AG04450 (cell line): ENCODE results near the gene C11orf24. TPM values are rescaled to one million over a fixed set of nuclear protein-coding genes. Genes with fewer than 3 reads are reported as not detected.
"Not testable (repeated sequence)": the region's sequence is repeated elsewhere in the genome, so short reads cannot be mapped to it uniquely, and the experiment has no call there.

ENCODE experiments used
- CTCF ChIA-PET: fragments of 300-600, 350-600 bp; formaldehyde crosslinking; extraction: SDS; loops from one replicate; lab custom pipeline; 2022; ENCODE audit warnings: antibody characterized with exemption, inconsistent platforms; lab: Charles Lee
- POLR2A ChIA-PET: fragments of 350-600 bp; formaldehyde crosslinking; extraction: SDS; loops from one replicate; lab custom pipeline; 2021; ENCODE audit warnings: antibody characterized with exemption, inconsistent platforms; lab: Yijun Ruan, JAX
- DNase-seq: peaks from one replicate; pipeline ENCODE4 v3.0.0-alpha.2; 2011; ENCODE audit warnings: low read depth, low spot score
- H3K27ac ChIP-seq: one replicate; pipeline ENCODE4 v1.5.1; 2012; ENCODE audit warnings: low read depth, low read length, control low read depth
- H3K27me3 ChIP-seq: one replicate; pipeline ENCODE4 v1.6.0; 2012; ENCODE audit warnings: low read length; ENCODE audit not compliant: control insufficient read depth, insufficient read depth
- H3K4me3 ChIP-seq: 2 replicates; pipeline ENCODE4 v1.5.1; 2011; ENCODE audit warnings: mild to moderate bottlenecking, low read depth, low read length, control low read depth
- H3K9me3 ChIP-seq: 2 replicates; pipeline ENCODE4 v1.5.1; 2012; ENCODE audit warnings: low read length; ENCODE audit not compliant: control insufficient read depth, insufficient read depth
- CTCF ChIP-seq: IDR thresholded peaks from 2 replicates; pipeline ENCODE4 v1.5.1; 2011; ENCODE audit warnings: low read depth, low read length, control low read depth, inconsistent platforms
- polyA plus RNA-seq: library from polyadenylated mRNA; depleted of rRNA; stranded (reverse); fragments of >200 nt; gene quantifications from 2 replicates; pipeline ENCODE4 v1.2.3, GENCODE V29; 2011

Gene C11orf24
- polyA plus RNA-seq, 1 experiment, result 39.1 TPM

- CTCF ChIA-PET, result interaction anchor here (0.5 to 1.0 kb wide), 2 partner anchors 12 to 256 kb away, joined by 4 read pairs; no protein-coding TSS in a partner anchor
- no peak overlapping the region for H3K4me3 ChIP-seq
- no peak for TF ChIP-seq CTCF
- H3K27ac ChIP-seq, result no peak overlapping the region
- POLR2A ChIA-PET, result no interaction called here
- DNase-seq, result no peak
- H3K27me3 ChIP-seq, result peaks cover 5% of the 10 kb centered on the region
- peaks cover 7% of the 10 kb centered on the region for H3K9me3 ChIP-seq
Measured at GRCh38 chr11:68302670-68303069, 30.9 kb upstream of the C11orf24 start.

DNA sequence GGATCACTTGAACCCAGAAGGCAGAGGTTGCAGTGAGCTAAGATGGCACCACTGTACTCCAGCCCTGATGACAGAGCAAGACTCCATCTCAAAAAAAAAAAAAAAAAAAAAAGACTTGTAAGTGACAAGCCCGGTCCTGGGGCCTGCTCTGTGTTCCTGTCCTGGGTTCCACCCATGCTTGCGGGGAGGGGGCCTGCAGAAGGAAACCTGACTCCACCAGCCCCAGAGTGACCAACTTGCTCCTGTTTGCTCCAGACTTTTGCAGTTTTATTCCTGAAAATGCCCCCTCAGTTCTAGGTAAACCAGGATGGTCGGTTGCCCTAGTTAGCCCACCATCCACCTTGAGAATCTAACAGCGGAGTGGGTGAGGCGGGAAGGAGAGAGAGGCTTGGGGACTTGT, 30.5 kb upstream of the C11orf24 start:
- no peak for TF ChIP-seq CTCF
- ChIA-PET POLR2A (interaction anchor here (0.7 kb wide), 1 partner anchor 992 kb away, joined by 7 read pairs; no protein-coding TSS in a partner anchor), CTCF (interaction anchor here (0.7 to 1.0 kb wide), 2 partner anchors 12 to 359 kb away, joined by 3 to 4 read pairs; no protein-coding TSS in a partner anchor)
- Histone ChIP-seq H3K4me3 (no peak overlapping the region), H3K27ac (no peak overlapping the region), H3K9me3 (peaks cover 7% of the 10 kb centered on the region), H3K27me3 (peaks cover 5% of the 10 kb centered on the region)
- DNase-seq, result no peak

DNA sequence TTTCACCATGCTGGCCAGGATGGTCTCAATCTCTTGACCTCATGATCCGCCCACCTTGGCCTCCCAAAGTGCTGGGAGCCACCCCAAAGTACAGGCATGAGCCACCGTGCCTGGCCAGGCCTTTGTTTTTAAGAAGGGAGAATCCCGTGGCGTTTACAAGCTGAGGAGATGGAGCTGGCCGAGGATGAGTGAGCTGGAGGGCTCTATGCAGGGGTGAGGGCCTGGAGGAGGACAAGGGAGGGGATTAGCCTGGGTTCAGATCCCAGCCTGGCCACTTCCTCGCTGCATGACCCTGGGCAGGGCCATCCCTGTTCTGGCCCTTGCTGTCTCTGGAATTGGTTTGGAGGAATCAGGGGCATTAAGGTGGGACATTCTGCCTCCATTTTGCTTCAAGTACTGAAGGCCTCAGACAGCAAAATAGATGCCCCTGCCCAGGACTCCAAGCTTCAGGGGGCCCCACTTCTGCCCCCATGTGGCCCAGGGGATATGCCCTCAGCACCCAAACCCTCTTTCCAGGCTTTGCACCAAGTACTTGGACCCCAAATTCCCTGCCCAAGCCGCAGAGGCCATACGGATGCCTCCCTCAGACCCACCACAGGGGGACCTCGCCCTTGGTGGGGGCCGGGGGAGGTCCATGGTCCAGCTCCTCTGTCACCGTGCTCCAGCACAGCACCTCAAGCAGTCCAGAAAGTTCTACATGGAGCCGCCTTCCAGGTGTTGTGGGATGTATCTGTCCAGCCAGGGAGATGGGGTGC, 28.5 kb upstream of the C11orf24 start:
- Histone ChIP-seq H3K27me3 (peaks cover 5% of the 10 kb centered on the region), H3K27ac (no peak overlapping the region), H3K9me3 (peaks cover 7% of the 10 kb centered on the region), H3K4me3 (no peak overlapping the region)
- DNase-seq, result no peak
- TF ChIP-seq CTCF, result no peak
- ChIA-PET POLR2A (no interaction called here), CTCF (interaction anchor here (1.0 to 3.1 kb wide), 2 partner anchors 29 to 42 kb away, joined by 4 to 23 read pairs; partner anchors contain the start of gene C11orf24)

GRCh38 chr11:68299517-68299879, 27.7 kb upstream of the C11orf24 start:
- DNase-seq, POLR2A ChIA-PET, H3K27ac ChIP-seq, H3K9me3 ChIP-seq, H3K27me3 ChIP-seq, H3K4me3 ChIP-seq: not testable (repeated sequence)
- CTCF ChIA-PET, result interaction anchor here (0.6 to 3.1 kb wide), 5 partner anchors 28 to 147 kb away, joined by 3 to 23 read pairs (median 3); partner anchors contain the start of gene C11orf24

DNA sequence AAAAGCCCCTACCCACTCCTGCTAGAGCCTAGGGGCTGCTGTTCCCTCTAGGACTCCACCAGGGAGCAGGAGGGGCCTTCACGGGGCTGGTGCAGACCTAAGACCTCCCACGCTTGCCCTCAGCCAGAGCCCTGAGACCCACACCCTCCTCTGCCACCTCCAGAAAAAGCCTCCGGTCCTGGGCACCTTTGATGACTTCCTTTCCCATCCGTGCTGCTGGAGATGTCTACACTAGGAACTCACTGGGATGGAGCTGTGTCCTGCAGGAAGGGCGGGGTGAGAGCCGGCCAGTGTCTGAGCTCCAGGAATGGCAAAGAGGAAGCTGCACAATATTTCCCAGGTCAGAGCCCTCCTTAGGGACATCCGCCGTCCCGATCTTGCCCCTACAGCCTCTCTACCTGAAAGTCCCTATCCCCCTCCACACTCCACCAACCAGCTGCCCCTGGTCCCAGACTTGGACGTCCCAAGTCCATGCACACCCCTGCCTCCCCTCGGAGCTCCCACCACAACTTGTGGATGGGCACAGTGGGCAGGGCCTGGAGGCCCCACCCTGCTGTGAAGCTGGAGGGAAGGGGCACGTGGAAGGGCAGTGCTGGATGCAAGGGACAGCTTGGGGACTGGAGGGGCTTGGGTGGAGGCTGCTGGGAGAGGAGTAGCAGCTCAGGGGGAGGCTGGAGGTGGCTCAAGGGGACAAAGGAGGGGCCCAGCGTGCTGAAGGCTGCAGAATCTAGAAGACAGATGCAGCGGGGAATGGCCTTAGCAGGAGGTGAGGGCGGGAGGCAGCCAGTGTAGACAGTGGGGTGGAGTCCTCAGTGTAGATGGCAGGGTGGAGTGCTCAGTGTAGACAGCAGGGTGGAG, 27.1 kb upstream of the C11orf24 start:
- CTCF ChIA-PET, result interaction anchor here (0.6 to 4.6 kb wide), 20 partner anchors 8 to 180 kb away, joined by 3 to 62 read pairs (median 4); partner anchors contain the start of gene C11orf24
- POLR2A ChIA-PET, result interaction anchor here (1.4 kb wide), 1 partner anchor 27 kb away, joined by 12 read pairs; the partner anchor contains the start of gene C11orf24
- Histone ChIP-seq H3K4me3 (no peak overlapping the region), H3K27ac (no peak overlapping the region), H3K27me3 (peaks cover 5% of the 10 kb centered on the region), H3K9me3 (peaks cover under 1% of the 10 kb centered on the region; the same call in 1 of the 2 replicates)
- no peak for DNase-seq
- TF ChIP-seq CTCF, result no peak
